Neutrophil (primary cell): ENCODE results near the gene MRPS34.

Experiments
- H3K27ac ChIP-seq: fragments of 200-600 bp; sonication (generic); 2 replicates; pipeline ENCODE4 v1.5.1; 2016; ENCODE audit warnings: mild to moderate bottlenecking, moderate library complexity
- H3K27me3 ChIP-seq: fragments of 200-600 bp; sonication (generic); 2 replicates; pipeline ENCODE4 v1.6.0; 2016; ENCODE audit warnings: mild to moderate bottlenecking
- H3K36me3 ChIP-seq: fragments of 200-600 bp; sonication (generic); 2 replicates; pipeline ENCODE4 v1.5.1; 2017
- H3K4me1 ChIP-seq, 2 experiments: fragments of 200-600 bp in 1 of 2; sonication (generic) in 1 of 2; 1 replicate in 1 of 2; 2 replicates in 1 of 2; pipeline versions ENCODE4 v1.5.1 to v1.6.1; 2013 to 2016; ENCODE audit warnings: low read depth in 1 of 2, low read length in 1 of 2, mild to moderate bottlenecking in 1 of 2, moderate library complexity in 1 of 2; ENCODE audit not compliant: control insufficient read depth in 1 of 2, insufficient read depth in 1 of 2
- H3K4me3 ChIP-seq, 2 experiments: fragments of 200-600 bp in 1 of 2; sonication (generic) in 1 of 2; 1 replicate in 1 of 2; 2 replicates in 1 of 2; pipeline ENCODE4 v1.5.1; 2013 to 2016; ENCODE audit warnings: low read depth in 1 of 2, low read length in 1 of 2, mild to moderate bottlenecking in 1 of 2, moderate library complexity in 1 of 2
- H3K9me3 ChIP-seq: fragments of 200-600 bp; sonication (generic); 2 replicates; pipeline ENCODE4 v1.5.1; 2016
- CTCF ChIP-seq: fragments of 200-600 bp; sonication (generic); IDR thresholded peaks from 2 replicates; pipeline ENCODE4 v1.5.1; 2016; ENCODE audit warnings: antibody characterized with exemption

MRPS34 gene

GRCh38 chr16:1764971-1765370 is 8.0 kb downstream of the MRPS34 start:
- H3K4me1 ChIP-seq, result peaks cover 0 to 2% of the 10 kb centered on the region in 2 experiments
- peaks cover 96% of the 10 kb centered on the region for H3K36me3 ChIP-seq
- TF ChIP-seq CTCF, result no peak
- H3K27me3 ChIP-seq, result no peaks in the 10 kb centered on the region
- no peak overlapping the region for H3K4me3 ChIP-seq
- H3K27ac ChIP-seq, result no peak overlapping the region
- no peaks in the 10 kb centered on the region for H3K9me3 ChIP-seq

- Histone ChIP-seq H3K36me3 (peaks cover 98% of the 10 kb centered on the region), H3K27me3 (no peaks in the 10 kb centered on the region), H3K27ac (no peak overlapping the region), H3K4me1 (no peaks in the 10 kb centered on the region), H3K9me3 (no peaks in the 10 kb centered on the region), H3K4me3 (no peak overlapping the region)
- TF ChIP-seq CTCF, result no peak
Observed at GRCh38 chr16:1763521-1764511, 9.1 kb downstream of the MRPS34 start.

- Histone ChIP-seq H3K9me3 (no peaks in the 10 kb centered on the region), H3K27ac (no peak overlapping the region), H3K27me3 (no peaks in the 10 kb centered on the region), H3K36me3 (peaks cover 98% of the 10 kb centered on the region), H3K4me1 (no peaks in the 10 kb centered on the region), H3K4me3 (no peak overlapping the region)
- no peak for TF ChIP-seq CTCF
Observed at GRCh38 chr16:1762879-1763520, 9.9 kb downstream of the MRPS34 start.

- Histone ChIP-seq H3K4me3 (no peak overlapping the region), H3K27ac (no peak overlapping the region), H3K36me3 (peaks cover 98% of the 10 kb centered on the region), H3K27me3 (no peaks in the 10 kb centered on the region), H3K4me1 (no peaks in the 10 kb centered on the region), H3K9me3 (no peaks in the 10 kb centered on the region)
- TF ChIP-seq CTCF, result no peak
Observed at GRCh38 chr16:1762196-1762878, 10.6 kb downstream of the MRPS34 start.

- no peak overlapping the region for H3K4me3 ChIP-seq
- no peaks in the 10 kb centered on the region for H3K9me3 ChIP-seq
- peaks cover 97% of the 10 kb centered on the region for H3K36me3 ChIP-seq
- no peak for TF ChIP-seq CTCF
- no peak overlapping the region for H3K27ac ChIP-seq
- no peaks in the 10 kb centered on the region for H3K27me3 ChIP-seq
- H3K4me1 ChIP-seq, result no peaks in the 10 kb centered on the region
Observed at GRCh38 chr16:1761751-1762150, 11.2 kb downstream of the MRPS34 start.
